Panc1 (cell line): ENCODE results near the gene SPC25. TPM values are rescaled to one million over a fixed set of nuclear protein-coding genes. Genes with fewer than 3 reads are reported as not detected.
A peak's percentile ranks its signal among the peaks of the same experiment; 100 is the strongest.

Experiments used
- ATAC-seq: fragments of 200-7000 bp; cut with Tn5 transposase; 2 replicates; pipeline ENCODE4 v1.9.1; 2020; ENCODE audit warnings: mild to moderate bottlenecking, moderate library complexity
- BruUV-seq: library from RNA; stranded (reverse); fragments of 400-500 nt; replicated peaks from 2 replicates; lab custom pipeline; 2021; lab: Mats Ljungman, UMichigan
- CTCF ChIA-PET: fragments of 300-600 bp; sonication (Branson Sonifier 250); formaldehyde crosslinking; loops from one replicate; lab custom pipeline; 2022; ENCODE audit warnings: antibody characterized with exemption; lab: Charles Lee
- POLR2A ChIA-PET: fragments of 300-600 bp; sonication (Branson Sonifier 250); formaldehyde crosslinking; loops from one replicate; lab custom pipeline; 2022; ENCODE audit warnings: antibody characterized with exemption; lab: Charles Lee
- DNase-seq: peaks from one replicate; pipeline ENCODE4 v3.0.0-alpha.2; 2010; ENCODE audit warnings: low read depth, low spot score
- H3K27ac ChIP-seq: 2 replicates; pipeline ENCODE4 v1.5.1; 2011; ENCODE audit warnings: mild to moderate bottlenecking, low read length, inconsistent platforms
- H3K27me3 ChIP-seq: fragments of 200-500 bp; sonication (Bioruptor generic); 2 replicates; pipeline ENCODE4 v1.6.0; 2014; ENCODE audit warnings: low read length, inconsistent platforms; ENCODE audit not compliant: control insufficient read depth, insufficient read depth
- H3K36me3 ChIP-seq: fragments of 200-500 bp; sonication (Bioruptor generic); 2 replicates; pipeline ENCODE4 v1.5.1; 2014; ENCODE audit warnings: inconsistent platforms, mild to moderate bottlenecking, low read length, moderate library complexity; ENCODE audit not compliant: control insufficient read depth, insufficient read depth
- H3K4me1 ChIP-seq: 2 replicates; pipeline ENCODE4 v1.5.1; 2011; ENCODE audit warnings: inconsistent platforms, mild to moderate bottlenecking, low read length, moderate library complexity; ENCODE audit not compliant: control insufficient read depth, insufficient read depth
- H3K4me3 ChIP-seq, 2 experiments: 2 replicates each; pipeline ENCODE4 v1.5.1; 2011 to 2012; ENCODE audit warnings: low read depth in 2 of 2, low read length in 2 of 2, mild to moderate bottlenecking in 2 of 2, inconsistent platforms in 1 of 2, moderate library complexity in 1 of 2
- H3K9me3 ChIP-seq: fragments of 200-500 bp; sonication (Bioruptor generic); 2 replicates; pipeline ENCODE4 v1.5.1; 2014; ENCODE audit warnings: low read depth, mild to moderate bottlenecking, inconsistent platforms, low read length, moderate library complexity; ENCODE audit not compliant: control insufficient read depth, insufficient read depth
- POLR2AphosphoS5 ChIP-seq: IDR thresholded peaks from 2 replicates; pipeline ENCODE4 v1.6.1; 2012; ENCODE audit warnings: mild to moderate bottlenecking, low read depth, low read length, moderate library complexity
- SIN3A ChIP-seq: IDR thresholded peaks from 2 replicates; pipeline ENCODE4 v1.6.1; 2012; ENCODE audit warnings: low read depth, mild to moderate bottlenecking, low read length, moderate library complexity, borderline replicate concordance; ENCODE audit not compliant: insufficient read depth
- TCF7L2 ChIP-seq: IDR thresholded peaks from 2 replicates; pipeline ENCODE4 v1.6.1; 2011; ENCODE audit warnings: mild to moderate bottlenecking, low read depth, low read length, inconsistent platforms
- in situ Hi-C: cut with HindIII; loops from 2 replicates; pipeline ENCODE4 v1.10.0; 2016; ENCODE audit warnings: low sequenced_read_pairs, low pct_unique_long_range_greater_than_20kb
- intact Hi-C: fragments of 100-400 bp; cut with micrococcal nuclease; formaldehyde crosslinking; loops from one replicate; pipeline ENCODE4 v1.10.0; 2022; ENCODE audit not compliant: unreplicated experiment
- total RNA-seq: library from RNA; stranded (reverse); gene quantifications from one replicate; pipeline ENCODE4 v1.2.1, GENCODE V29; 2021; ENCODE audit not compliant: unreplicated experiment
- TF ChIP-seq, protein P1 (sequence below): fragments of 450-650 bp; IDR thresholded peaks from 2 replicates; pipeline ENCODE4 v1.5.1; 2017; ENCODE audit warnings: mild to moderate bottlenecking
- TF ChIP-seq, protein P2 (sequence below), 2 experiments: IDR thresholded peaks; 2 replicates each; pipeline ENCODE4 v1.6.1; 2011 to 2012; ENCODE audit warnings: low read depth in 2 of 2, control low read depth in 1 of 2, low read length in 1 of 2, mild to moderate bottlenecking in 1 of 2, moderate library complexity in 1 of 2; ENCODE audit not compliant: insufficient read depth in 1 of 2

Gene SPC25
- total RNA-seq, 1 experiment from 2014 or later = 21.1 TPM

DNA sequence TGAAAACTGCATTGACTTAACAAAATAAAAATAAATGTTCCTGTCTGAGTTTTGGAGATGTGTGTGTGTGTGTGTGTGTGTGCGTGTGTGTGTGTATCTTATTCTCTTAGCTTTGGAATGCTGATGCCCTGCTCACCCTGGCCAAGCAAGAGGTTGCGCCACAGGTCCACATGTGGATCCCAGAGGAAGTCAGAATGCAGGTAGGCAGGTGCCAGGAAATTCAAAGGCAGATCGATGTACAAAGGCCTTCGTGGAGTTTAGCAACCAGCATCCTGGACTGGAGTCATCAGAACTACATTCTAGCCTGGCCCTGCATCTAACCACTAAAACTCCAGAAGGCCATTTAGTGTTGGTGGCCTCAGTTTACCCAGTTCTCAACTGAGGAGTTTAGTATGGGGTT is 23.3 kb upstream of the SPC25 start:
- CTCF ChIA-PET = no interaction called here
- no peak for ATAC-seq
- intact Hi-C loops = loop anchor here (10.0 kb wide), 1 partner anchor 779 kb away; no protein-coding TSS in a partner anchor

DNA sequence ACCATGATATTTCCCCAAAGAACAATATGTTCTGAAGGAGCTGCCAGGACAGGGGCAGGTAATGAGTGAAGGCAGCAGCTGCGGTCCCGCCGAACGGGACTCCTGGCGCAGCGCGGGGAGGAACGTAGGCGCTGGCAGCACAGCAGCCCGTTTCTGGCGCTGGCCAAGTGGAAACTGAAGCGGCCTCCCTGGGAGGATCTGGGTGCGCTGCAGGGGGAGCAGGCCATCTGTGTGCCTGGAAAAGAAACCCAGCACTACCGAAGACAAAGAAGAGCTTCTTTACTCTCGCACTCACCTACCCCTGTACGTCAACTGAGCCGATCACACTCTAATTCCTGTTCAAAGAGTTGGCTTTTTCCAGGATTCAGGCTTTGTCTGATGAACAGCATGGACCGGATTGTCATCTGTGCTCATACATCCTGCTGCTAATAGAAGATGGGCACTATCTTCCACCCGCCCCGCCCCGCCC is 22.7 kb upstream of the SPC25 start:
- TF ChIP-seq TCF7L2 = no peak
- TF ChIP-seq SIN3A = no peak
- TF ChIP-seq, protein P1, sequence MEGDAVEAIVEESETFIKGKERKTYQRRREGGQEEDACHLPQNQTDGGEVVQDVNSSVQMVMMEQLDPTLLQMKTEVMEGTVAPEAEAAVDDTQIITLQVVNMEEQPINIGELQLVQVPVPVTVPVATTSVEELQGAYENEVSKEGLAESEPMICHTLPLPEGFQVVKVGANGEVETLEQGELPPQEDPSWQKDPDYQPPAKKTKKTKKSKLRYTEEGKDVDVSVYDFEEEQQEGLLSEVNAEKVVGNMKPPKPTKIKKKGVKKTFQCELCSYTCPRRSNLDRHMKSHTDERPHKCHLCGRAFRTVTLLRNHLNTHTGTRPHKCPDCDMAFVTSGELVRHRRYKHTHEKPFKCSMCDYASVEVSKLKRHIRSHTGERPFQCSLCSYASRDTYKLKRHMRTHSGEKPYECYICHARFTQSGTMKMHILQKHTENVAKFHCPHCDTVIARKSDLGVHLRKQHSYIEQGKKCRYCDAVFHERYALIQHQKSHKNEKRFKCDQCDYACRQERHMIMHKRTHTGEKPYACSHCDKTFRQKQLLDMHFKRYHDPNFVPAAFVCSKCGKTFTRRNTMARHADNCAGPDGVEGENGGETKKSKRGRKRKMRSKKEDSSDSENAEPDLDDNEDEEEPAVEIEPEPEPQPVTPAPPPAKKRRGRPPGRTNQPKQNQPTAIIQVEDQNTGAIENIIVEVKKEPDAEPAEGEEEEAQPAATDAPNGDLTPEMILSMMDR = no peak
- TF ChIP-seq, protein P2, sequence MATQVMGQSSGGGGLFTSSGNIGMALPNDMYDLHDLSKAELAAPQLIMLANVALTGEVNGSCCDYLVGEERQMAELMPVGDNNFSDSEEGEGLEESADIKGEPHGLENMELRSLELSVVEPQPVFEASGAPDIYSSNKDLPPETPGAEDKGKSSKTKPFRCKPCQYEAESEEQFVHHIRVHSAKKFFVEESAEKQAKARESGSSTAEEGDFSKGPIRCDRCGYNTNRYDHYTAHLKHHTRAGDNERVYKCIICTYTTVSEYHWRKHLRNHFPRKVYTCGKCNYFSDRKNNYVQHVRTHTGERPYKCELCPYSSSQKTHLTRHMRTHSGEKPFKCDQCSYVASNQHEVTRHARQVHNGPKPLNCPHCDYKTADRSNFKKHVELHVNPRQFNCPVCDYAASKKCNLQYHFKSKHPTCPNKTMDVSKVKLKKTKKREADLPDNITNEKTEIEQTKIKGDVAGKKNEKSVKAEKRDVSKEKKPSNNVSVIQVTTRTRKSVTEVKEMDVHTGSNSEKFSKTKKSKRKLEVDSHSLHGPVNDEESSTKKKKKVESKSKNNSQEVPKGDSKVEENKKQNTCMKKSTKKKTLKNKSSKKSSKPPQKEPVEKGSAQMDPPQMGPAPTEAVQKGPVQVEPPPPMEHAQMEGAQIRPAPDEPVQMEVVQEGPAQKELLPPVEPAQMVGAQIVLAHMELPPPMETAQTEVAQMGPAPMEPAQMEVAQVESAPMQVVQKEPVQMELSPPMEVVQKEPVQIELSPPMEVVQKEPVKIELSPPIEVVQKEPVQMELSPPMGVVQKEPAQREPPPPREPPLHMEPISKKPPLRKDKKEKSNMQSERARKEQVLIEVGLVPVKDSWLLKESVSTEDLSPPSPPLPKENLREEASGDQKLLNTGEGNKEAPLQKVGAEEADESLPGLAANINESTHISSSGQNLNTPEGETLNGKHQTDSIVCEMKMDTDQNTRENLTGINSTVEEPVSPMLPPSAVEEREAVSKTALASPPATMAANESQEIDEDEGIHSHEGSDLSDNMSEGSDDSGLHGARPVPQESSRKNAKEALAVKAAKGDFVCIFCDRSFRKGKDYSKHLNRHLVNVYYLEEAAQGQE (IDR thresholded peaks at IDR 0.05; ENCODE audit: insufficient read depth in 1 of 2, low read depth in 2 of 2, low read length in 1 of 2) = no peak
- no peak for TF ChIP-seq POLR2AphosphoS5
- ATAC-seq (no peak), DNase-seq (no peak)
- Histone ChIP-seq H3K36me3 (no peaks in the 10 kb centered on the region), H3K4me1 (0 out of 2 replicates have a peak, but pooled peaks cover 3% of the 10 kb centered on the region), H3K4me3 (peak overlapping the region; percentile 12 to 15; a peak in 3 of 4 replicates), H3K9me3 (peaks cover 4% of the 10 kb centered on the region; the same call in 1 of the 2 replicates), H3K27me3 (peaks cover 21% of the 10 kb centered on the region), H3K27ac (no peak overlapping the region)
- intact Hi-C loops (loop anchor here (10.0 kb wide), 1 partner anchor 778 kb away; no protein-coding TSS in a partner anchor), in situ Hi-C loops (no loop called here)
- ChIA-PET CTCF (no interaction called here), POLR2A (no interaction called here)
- BruUV-seq = no TSS peak

More for the DNA sequence above, 23.3 kb upstream of the SPC25 start:
- 0 out of 2 replicates have a peak, but pooled peaks cover 3% of the 10 kb centered on the region for H3K4me1 ChIP-seq
- no peak for DNase-seq
- no TSS peak for BruUV-seq
- peaks cover 21% of the 10 kb centered on the region for H3K27me3 ChIP-seq
- in situ Hi-C loops = no loop called here
- no peak overlapping the region for H3K27ac ChIP-seq
- peaks cover 4% of the 10 kb centered on the region; the same call in 1 of the 2 replicates for H3K9me3 ChIP-seq
- H3K36me3 ChIP-seq = no peaks in the 10 kb centered on the region
- TF ChIP-seq, protein P1 = no peak
- TF ChIP-seq TCF7L2 (no peak), POLR2AphosphoS5 (no peak), SIN3A (no peak)
- TF ChIP-seq, protein P2 (IDR thresholded peaks at IDR 0.05; ENCODE audit: insufficient read depth in 1 of 2, low read depth in 2 of 2, low read length in 1 of 2) = no peak
- POLR2A ChIA-PET = no interaction called here
- H3K4me3 ChIP-seq = no peak overlapping the region
